ENCODE measurements around the gene WNT1.

Gene WNT1

GRCh38 chr12:48998497-48999353 lies 20.6 kb downstream of the WNT1 start:
- no peaks in the 10 kb centered on the region for H3K9me2 ChIP-seq (replicated peaks; ENCODE audit: insufficient read depth, low read length)
- H3K4me3 ChIP-seq (ENCODE audit: low read length): peak overlapping the region; percentile 68
- H3K9me3 ChIP-seq (replicated peaks; ENCODE audit: insufficient read depth, low read length): no peaks in the 10 kb centered on the region
- peak overlapping the region; percentile 41; the same call in 1 of the 2 replicates for H3K9ac ChIP-seq (ENCODE audit: low read length)
- peaks cover 13% of the 10 kb centered on the region; the same call in 1 of the 2 replicates for H3F3A ChIP-seq (ENCODE audit: insufficient read depth, low read length)
- peak overlapping the region; percentile 100 for H3K4me2 ChIP-seq (ENCODE audit: low read depth, low read length)
- no peaks in the 10 kb centered on the region for H3K79me2 ChIP-seq (ENCODE audit: low read length)
- no peaks in the 10 kb centered on the region for H3K36me3 ChIP-seq (replicated peaks; ENCODE audit: insufficient read depth, low read length)
- peak; percentile 32 for DNase-seq
- H4K20me1 ChIP-seq (ENCODE audit: insufficient read depth, low read length): no peaks in the 10 kb centered on the region
- peaks cover 8% of the 10 kb centered on the region for H3K4me1 ChIP-seq (ENCODE audit: low read length)
- H2AFZ ChIP-seq (ENCODE audit: low read length): peak overlapping the region; percentile 86
- H3K27me3 ChIP-seq (replicated peaks; ENCODE audit: insufficient read depth, low read length): peaks cover 21% of the 10 kb centered on the region
- H3K27ac ChIP-seq (ENCODE audit: low read length): no peak overlapping the region
- TF ChIP-seq CTCF (IDR thresholded peaks at IDR 0.05; ENCODE audit: low read length) (no peak), EZH2 (optimal IDR thresholded peaks at IDR 0.05; ENCODE audit: low read depth, low read length) (no peak), EZH2phosphoT487 (IDR thresholded peaks at IDR 0.05; ENCODE audit: low read length) (no peak)

- H4K20me1 ChIP-seq (ENCODE audit: insufficient read depth, low read length): no peaks in the 10 kb centered on the region
- H3K27me3 ChIP-seq (replicated peaks; ENCODE audit: insufficient read depth, low read length): peaks cover 15% of the 10 kb centered on the region
- no peak for TF ChIP-seq EZH2phosphoT487 (IDR thresholded peaks at IDR 0.05; ENCODE audit: low read length)
- peak; percentile 11; the same call in 1 of the 2 replicates for TF ChIP-seq CTCF (IDR thresholded peaks at IDR 0.05; ENCODE audit: low read length)
- no peak for TF ChIP-seq EZH2 (optimal IDR thresholded peaks at IDR 0.05; ENCODE audit: low read depth, low read length)
Observed at GRCh38 chr12:48999371-49000131, 21.4 kb downstream of the WNT1 start, which contains the start of gene DDN. DDN (minus strand) TSS chr12:48999375; CDS start chr12:48999287, 88 bp downstream.

DNA sequence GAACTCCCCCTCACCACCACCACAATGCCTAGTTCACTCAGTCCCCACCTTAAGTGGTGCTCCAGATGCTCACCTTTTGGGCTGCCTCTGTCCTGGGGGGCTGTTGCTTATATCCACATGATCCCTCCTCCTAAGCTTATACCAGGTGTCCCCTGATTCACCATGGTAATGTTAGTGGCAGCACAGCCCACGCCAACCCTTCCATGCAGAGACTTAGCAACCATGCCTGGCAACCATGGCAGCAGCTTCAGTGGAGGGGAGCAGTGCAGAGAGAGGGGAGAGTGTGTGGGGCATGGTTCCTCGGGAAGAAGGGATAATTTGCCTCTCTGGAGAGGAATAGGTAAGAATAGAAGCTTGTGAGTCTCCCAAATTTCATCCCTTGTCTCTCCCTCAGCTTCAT lies 22.2 kb downstream of the WNT1 start:
- no peak for DNase-seq
- Histone ChIP-seq H3K9me2 (replicated peaks; ENCODE audit: insufficient read depth, low read length) (no peaks in the 10 kb centered on the region), H3K79me2 (ENCODE audit: low read length) (no peaks in the 10 kb centered on the region), H3K9ac (ENCODE audit: low read length) (peak overlapping the region; percentile 67; the same call in 1 of the 2 replicates), H2AFZ (ENCODE audit: low read length) (no peak overlapping the region), H3F3A (ENCODE audit: insufficient read depth, low read length) (peaks cover 13% of the 10 kb centered on the region; the same call in 1 of the 2 replicates), H3K27ac (ENCODE audit: low read length) (no peak overlapping the region), H3K4me3 (ENCODE audit: low read length) (peak overlapping the region; percentile 76), H3K36me3 (replicated peaks; ENCODE audit: insufficient read depth, low read length) (no peaks in the 10 kb centered on the region), H3K9me3 (replicated peaks; ENCODE audit: insufficient read depth, low read length) (no peaks in the 10 kb centered on the region), H3K27me3 (replicated peaks; ENCODE audit: insufficient read depth, low read length) (peaks cover 15% of the 10 kb centered on the region), H3K4me2 (ENCODE audit: low read depth, low read length) (peak overlapping the region; percentile 100), H4K20me1 (ENCODE audit: insufficient read depth, low read length) (no peaks in the 10 kb centered on the region), H3K4me1 (ENCODE audit: low read length) (peaks cover 8% of the 10 kb centered on the region)
- TF ChIP-seq CTCF (IDR thresholded peaks at IDR 0.05; ENCODE audit: low read length): no peak
- TF ChIP-seq EZH2 (optimal IDR thresholded peaks at IDR 0.05; ENCODE audit: low read depth, low read length): no peak
- TF ChIP-seq EZH2phosphoT487 (IDR thresholded peaks at IDR 0.05; ENCODE audit: low read length): no peak

More at GRCh38 chr12:48999371-49000131, 21.4 kb downstream of the WNT1 start, which contains the start of gene DDN:
- peaks cover 8% of the 10 kb centered on the region for H3K4me1 ChIP-seq (ENCODE audit: low read length)
- peak within 1 kb of the TSS; percentile 76 for H3K4me3 ChIP-seq (ENCODE audit: low read length)
- peak within 1 kb of the TSS; percentile 100 for H3K4me2 ChIP-seq (ENCODE audit: low read depth, low read length)
- peak within 1 kb of the TSS; percentile 67 for H3K9ac ChIP-seq (ENCODE audit: low read length)
- peak within 1 kb of the TSS; percentile 14; the same call in 1 of the 2 replicates for H3K27ac ChIP-seq (ENCODE audit: low read length)
- H3K9me2 ChIP-seq (replicated peaks; ENCODE audit: insufficient read depth, low read length): no peaks in the 10 kb centered on the region
- peak within 1 kb of the TSS; percentile 86 for H2AFZ ChIP-seq (ENCODE audit: low read length)
- H3K9me3 ChIP-seq (replicated peaks; ENCODE audit: insufficient read depth, low read length): no peaks in the 10 kb centered on the region
- H3K79me2 ChIP-seq (ENCODE audit: low read length): no peaks in the 10 kb centered on the region
- H3K36me3 ChIP-seq (replicated peaks; ENCODE audit: insufficient read depth, low read length): no peaks in the 10 kb centered on the region
- DNase-seq: peak; percentile 78
- H3F3A ChIP-seq (ENCODE audit: insufficient read depth, low read length): peaks cover 13% of the 10 kb centered on the region; the same call in 1 of the 2 replicates
